Activated naive CD4-positive, alpha-beta T cell treated with anti-CD3 and anti-CD28 coated beads, Interleukin-2, amount 50 U/mL, for 16 hours (primary cell): ENCODE results near the gene IGSF9.
A peak's percentile ranks its signal among the peaks of the same experiment; 100 is the strongest.

ENCODE experiments used
- DNase-seq: peaks from one replicate; pipeline ENCODE4 v3.0.0-alpha.2; 2020

Gene IGSF9

DNA sequence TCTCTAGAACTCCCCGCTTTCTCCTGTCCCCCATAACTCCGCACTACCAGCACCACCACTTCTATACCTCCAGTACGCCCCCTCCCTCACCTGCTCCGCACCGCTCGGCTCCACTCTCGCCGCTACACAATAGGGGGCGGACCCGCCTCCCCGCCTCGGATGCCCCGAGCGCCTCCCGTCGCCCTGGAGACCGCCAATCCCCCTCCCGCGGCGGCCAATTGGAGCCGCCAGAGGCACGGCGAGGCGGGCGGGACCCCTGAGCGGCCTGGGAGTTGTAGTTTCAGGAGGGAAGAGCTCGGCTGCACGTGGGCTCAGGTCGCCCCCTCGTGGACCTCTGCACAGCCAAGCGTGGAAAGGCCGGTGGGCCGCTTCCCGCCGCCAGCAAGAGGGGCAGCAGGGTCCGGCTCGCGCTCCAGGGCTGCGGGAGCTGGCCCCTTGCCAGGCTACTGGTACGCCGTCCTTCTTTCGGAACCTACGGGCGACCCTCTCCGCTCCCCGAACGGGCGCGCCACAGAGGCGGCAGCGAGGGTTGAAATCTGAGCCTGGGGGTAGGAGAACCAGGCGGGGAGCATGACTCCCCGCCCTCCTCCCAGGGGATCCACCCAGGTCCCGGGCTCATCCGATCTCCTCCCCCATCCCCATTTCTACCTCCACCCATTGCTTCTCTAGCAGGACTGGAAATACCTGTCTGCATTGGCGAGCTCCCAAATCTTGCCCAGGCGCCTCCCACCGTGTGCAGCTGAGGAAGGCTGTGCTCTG is at the start of gene IGSF9:
IGSF9 (minus strand) TSS at position 131 of the 759 bp plus-strand sequence. CDS start 2,159 bp downstream, outside the sequence.
- peak; percentile 84 for DNase-seq

DNA sequence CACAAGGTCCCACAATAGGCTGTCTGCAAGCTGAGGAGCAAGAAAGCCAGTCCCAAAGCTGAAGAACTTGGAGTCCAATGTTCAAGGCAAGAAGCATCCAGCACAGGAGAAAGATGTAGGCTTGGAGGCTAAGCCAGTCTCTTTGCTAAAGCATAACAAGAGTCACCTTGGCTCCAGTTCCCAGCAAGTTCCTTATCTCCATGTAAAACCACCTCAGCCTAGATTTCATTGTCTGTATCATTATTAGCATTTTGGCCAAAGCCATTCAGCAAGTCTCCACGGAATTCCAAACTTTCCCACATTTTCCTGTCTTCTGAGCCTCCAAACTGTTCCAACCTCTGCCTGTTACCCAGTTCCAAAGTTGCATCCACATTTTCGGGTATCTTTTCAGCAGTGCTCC is 49.5 kb upstream of the IGSF9 start:
- no peak for DNase-seq

GRCh38 chr1:159993911-159994310 is 48.5 kb upstream of the IGSF9 start:
- DNase-seq = no peak

GRCh38 chr1:159992161-159992560 is 46.7 kb upstream of the IGSF9 start:
- no peak for DNase-seq

DNA sequence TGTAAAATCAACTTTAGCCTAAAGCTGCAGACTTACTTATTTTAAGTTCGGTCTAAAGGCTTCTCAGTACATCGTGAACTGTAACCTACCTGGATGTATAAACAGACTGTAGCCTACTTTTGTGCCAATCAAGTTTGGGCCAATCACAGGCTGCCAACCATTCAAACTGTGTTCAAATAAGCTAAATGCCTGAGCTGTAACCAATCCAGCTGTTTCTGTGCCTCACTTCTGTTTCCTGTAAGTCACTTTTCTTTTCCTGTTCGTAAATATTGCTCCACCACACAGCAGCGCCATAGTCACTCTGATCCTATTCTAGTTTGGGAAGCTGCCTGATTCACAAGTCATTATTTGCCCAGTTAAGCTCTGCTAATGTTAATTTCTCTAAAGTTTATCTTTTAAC is 46.1 kb upstream of the IGSF9 start:
- DNase-seq = no peak

DNA sequence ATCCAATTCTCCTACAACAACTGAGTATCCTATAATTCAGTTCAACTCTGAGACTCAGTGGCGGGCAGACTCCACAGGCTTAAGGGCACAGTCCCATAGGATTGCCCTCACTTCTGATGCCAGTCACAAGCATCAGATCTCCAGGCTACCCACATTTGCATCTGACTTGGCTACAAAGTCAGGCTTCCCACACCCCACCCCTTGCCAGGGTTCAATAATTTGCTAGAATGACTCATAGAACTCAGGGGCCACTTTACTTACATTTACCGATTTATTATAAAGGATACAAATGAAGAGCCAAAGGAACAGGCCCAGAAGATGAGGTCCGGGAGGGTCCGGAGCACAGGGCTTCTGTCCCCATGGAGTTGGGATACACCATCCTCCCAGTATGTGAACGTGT is 44.6 kb upstream of the IGSF9 start:
- no peak for DNase-seq

- no peak for DNase-seq
These were observed 44.2 kb upstream of the IGSF9 start for GRCh38 chr1:159989581-159989980.

DNA sequence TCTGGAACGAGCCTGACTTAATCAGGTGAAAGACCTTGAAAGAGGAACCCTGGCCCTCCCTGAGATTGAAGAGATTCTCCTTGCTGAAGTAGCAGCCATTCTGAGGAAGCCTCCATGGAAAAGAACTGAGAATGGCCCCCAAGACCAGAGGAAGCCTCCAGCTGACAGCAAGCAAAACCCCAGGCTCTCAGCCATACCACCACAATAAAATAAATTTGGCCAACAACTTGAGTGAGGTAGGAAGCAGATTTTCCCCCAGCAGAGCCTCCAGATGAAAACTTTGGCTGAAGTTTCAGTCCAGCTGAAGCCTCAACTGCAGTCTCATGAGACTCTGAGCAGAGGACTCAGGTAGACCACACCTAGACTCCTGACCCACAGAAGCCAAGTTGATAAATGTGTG is 42.6 kb upstream of the IGSF9 start:
- DNase-seq = no peak

DNA sequence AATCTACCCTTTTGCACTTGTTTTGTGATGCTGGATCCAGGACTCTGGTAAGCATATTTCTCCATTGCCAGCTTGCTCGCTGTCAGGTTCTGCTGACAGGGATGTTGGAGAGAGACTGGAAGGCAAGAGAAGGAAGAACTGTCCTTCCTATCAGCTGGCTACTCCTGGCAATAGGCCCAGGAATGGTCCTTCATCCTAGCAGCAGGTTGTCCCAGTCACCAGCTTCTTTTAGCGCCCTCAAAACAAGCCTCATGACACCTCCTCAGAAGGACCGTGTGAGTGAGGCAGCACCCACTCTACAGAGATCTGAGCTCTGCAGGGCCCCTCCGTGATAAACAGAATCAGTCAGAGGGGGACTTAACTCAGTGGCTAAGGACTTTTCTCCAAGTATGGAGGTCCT is 41.8 kb upstream of the IGSF9 start:
- DNase-seq = no peak

GRCh38 chr1:159986531-159986930 is 41.1 kb upstream of the IGSF9 start:
- DNase-seq = no peak

- DNase-seq = no peak
These were observed 40.7 kb upstream of the IGSF9 start for GRCh38 chr1:159986093-159986492.

DNA sequence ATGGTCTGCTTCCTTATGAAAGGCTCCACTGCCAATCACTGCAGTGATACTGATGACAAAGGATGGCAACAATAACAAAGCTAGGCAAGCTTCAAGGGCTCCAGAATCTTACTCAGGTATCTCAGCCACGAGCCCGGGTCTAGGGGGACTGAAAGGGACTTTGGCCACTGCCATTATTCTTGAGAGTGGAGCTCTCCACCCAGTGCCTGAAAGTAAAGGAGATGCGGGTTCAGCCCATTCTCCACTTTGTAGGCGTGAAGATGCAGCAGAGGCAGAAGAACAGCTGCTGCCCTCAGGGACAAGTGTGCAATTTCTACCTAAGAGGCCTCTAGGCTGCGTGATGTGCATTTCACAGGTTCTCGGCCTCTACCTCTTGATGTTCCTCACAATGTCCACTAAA is 40.1 kb upstream of the IGSF9 start:
- no peak for DNase-seq

GRCh38 chr1:159983681-159984080 is 38.3 kb upstream of the IGSF9 start:
- no peak for DNase-seq

- no peak for DNase-seq
These were observed 36.9 kb upstream of the IGSF9 start for GRCh38 chr1:159982280-159982679.

DNA sequence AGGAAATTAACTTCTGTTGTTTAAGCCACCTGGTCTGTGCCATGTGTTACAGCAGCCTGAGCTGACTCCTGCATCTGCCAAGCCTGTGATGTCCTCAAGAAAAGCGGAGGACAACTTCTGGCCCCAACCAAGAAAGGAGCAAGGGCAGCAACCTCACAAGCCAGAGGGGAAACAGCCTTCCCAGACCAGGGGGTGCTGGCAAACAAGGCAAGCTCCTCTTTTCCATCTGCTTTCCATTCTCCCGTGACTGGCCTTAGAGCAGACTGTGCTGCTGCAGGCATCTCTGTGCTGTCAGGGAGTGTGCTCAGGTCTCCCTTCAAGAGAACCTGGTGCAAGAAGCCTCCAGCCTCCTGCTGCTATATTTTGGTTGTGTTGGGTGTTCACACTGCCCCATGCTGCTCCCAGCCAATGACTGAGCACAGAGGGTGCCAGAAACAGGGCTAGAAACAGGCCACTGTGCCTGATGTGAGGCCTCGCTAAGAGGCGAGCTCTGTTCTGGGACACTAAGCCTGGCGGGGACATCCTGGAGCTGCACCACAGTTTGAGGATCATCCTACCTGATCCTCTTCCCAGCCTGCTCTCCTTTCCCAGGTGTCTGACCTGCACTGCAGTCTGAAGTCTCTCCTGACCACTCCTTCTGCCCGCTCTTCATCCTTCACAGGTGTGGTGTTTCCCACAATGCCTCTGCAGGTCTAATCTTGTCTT is 36.1 kb upstream of the IGSF9 start:
- no peak for DNase-seq

DNA sequence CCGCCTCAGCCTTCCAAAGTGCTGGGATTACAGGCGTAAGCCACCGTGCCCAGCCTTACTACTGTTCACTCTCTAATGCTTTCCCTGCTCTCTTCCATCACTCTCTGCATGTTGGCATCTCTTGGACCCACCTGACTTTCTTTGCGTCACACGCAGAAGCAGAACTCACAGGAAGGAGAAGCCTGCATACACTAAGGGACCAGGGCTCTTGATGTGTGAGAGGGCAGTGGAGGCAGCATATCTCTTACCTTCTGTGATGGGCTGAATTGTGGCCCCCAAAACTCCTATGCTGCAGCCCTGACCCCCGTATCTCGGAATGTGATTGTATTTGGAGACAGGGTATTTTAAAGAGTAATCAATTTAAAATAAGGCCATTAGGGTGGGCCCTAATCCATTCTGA is 35.4 kb upstream of the IGSF9 start:
- no peak for DNase-seq

GRCh38 chr1:159980076-159980475 is 34.7 kb upstream of the IGSF9 start:
- no peak for DNase-seq

GRCh38 chr1:159979257-159979656 is 33.8 kb upstream of the IGSF9 start:
- no peak for DNase-seq

- DNase-seq = no peak
These were observed 32.6 kb upstream of the IGSF9 start for GRCh38 chr1:159978107-159978398.

DNA sequence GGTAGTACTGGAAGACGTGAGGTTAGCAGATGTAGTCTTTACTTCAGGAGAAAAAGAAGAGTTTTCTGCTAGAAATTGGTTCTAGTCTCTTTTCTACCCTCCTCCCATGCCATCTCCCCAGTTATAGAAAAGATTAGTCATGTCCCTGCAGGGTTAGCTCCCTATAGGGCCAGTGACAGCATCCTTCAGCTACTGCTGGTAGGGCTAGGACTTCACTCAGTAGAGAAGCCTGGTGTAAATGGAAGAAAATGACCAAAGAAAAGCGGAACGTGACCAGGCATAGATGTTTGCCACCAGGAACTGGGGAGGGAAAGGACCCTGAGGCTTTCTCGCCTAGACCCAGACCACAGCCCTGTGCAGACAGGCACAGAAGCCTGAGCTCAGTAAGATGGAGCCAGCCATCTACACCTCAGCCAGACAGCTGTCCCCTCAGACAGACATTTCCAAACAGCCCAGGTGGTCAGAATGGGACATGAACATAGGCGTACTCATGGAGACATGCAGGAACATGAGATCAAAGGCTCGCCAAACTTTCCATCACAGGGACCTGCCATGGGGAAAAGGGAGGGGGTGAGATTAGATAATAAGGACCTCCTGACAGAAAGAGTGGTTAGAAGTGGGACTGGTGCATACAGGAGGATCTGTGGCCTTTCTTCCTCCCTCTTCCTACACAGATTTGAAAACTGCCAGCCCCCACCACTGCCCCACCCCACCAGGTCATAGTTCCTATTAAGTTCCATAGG is 32.1 kb upstream of the IGSF9 start:
- no peak for DNase-seq

GRCh38 chr1:159974350-159974965 is 29.0 kb upstream of the IGSF9 start:
- DNase-seq = no peak

DNA sequence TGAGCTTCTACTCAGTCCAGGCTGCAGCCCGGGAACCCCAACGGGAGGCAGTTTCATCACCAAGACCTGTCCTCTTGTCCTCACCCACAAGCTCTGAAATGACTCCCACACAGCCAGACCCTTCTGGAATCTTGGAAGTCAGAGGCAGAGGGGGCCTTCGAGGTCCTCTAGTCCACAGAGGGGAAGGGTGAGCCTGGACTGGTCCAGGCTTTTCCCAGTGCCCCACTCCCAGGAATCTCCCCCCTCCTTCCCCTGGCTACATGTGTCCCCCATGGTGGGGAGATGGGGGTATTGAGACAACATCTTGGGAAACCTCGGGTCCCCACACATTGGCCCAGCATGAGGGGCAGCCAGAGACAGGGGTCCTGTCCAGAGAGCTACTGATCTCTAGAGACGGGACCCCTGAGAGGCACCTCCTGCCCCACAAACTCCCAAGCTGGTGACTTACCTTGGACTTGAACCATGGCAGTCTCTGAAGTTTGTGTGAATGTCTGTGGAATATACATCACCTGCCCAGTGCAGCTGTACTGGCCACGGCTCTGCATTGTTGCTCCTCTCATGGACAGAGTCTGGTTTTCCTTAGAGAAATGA is 28.0 kb upstream of the IGSF9 start:
- DNase-seq = no peak
